B cell (primary cell): ENCODE results near the gene GRPEL2.

Source experiments
- EZH2 ChIP-seq: IDR thresholded peaks from 2 replicates; pipeline ENCODE4 v1.6.1; 2012; ENCODE audit warnings: borderline replicate concordance, low read depth, mild to moderate bottlenecking, moderate library complexity, low read length; ENCODE audit not compliant: insufficient read depth, poor library complexity, severe bottlenecking
- TF ChIP-seq, protein P1 (sequence below): fragments of 200-600 bp; IDR thresholded peaks from one replicate; pipeline ENCODE4 v1.8.0; 2022; ENCODE audit warnings: antibody characterized with exemption, mild to moderate bottlenecking

GRCh38 chr5:149363358-149363757 lies 18.1 kb downstream of the GRPEL2 start:
- TF ChIP-seq, protein P1, sequence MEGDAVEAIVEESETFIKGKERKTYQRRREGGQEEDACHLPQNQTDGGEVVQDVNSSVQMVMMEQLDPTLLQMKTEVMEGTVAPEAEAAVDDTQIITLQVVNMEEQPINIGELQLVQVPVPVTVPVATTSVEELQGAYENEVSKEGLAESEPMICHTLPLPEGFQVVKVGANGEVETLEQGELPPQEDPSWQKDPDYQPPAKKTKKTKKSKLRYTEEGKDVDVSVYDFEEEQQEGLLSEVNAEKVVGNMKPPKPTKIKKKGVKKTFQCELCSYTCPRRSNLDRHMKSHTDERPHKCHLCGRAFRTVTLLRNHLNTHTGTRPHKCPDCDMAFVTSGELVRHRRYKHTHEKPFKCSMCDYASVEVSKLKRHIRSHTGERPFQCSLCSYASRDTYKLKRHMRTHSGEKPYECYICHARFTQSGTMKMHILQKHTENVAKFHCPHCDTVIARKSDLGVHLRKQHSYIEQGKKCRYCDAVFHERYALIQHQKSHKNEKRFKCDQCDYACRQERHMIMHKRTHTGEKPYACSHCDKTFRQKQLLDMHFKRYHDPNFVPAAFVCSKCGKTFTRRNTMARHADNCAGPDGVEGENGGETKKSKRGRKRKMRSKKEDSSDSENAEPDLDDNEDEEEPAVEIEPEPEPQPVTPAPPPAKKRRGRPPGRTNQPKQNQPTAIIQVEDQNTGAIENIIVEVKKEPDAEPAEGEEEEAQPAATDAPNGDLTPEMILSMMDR: no peak
- TF ChIP-seq EZH2: no peak
